Upper lobe of left lung (tissue), 4 donors: ENCODE measurements around the gene HAAO.

Source experiments
- CTCF ChIP-seq, 6 experiments: fragments of 450-650 bp in 4 of 6; fragments of 200-600 bp in 2 of 6; sonication (generic) in 2 of 6; IDR thresholded peaks; one replicate each; pipeline ENCODE4 v1.5.1; 2016 to 2019; ENCODE audit warnings: antibody characterized with exemption in 6 of 6
- EP300 ChIP-seq, 4 donors: sonication (generic); formaldehyde crosslinking; IDR thresholded peaks; one replicate each; pipeline ENCODE4 v1.5.1; 2017; ENCODE audit warnings: antibody characterized with exemption in 4 of 4, control low read depth in 2 of 4
- POLR2AphosphoS5 ChIP-seq, 2 donors: sonication (generic); formaldehyde crosslinking; IDR thresholded peaks; one replicate each; pipeline ENCODE4 v1.5.1; 2017; ENCODE audit warnings: antibody characterized with exemption in 2 of 2

- TF ChIP-seq CTCF (IDR thresholded peaks at IDR 0.05) (no peak), POLR2AphosphoS5 (IDR thresholded peaks at IDR 0.05) (no peak), EP300 (IDR thresholded peaks at IDR 0.05) (no peak)
Observed at GRCh38 chr2:42793334-42794270, 1.2 kb upstream of the HAAO start.
